ENCODE results near the gene CD200.

The CD200 gene, protein sequence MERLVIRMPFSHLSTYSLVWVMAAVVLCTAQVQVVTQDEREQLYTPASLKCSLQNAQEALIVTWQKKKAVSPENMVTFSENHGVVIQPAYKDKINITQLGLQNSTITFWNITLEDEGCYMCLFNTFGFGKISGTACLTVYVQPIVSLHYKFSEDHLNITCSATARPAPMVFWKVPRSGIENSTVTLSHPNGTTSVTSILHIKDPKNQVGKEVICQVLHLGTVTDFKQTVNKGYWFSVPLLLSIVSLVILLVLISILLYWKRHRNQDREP

DNA sequence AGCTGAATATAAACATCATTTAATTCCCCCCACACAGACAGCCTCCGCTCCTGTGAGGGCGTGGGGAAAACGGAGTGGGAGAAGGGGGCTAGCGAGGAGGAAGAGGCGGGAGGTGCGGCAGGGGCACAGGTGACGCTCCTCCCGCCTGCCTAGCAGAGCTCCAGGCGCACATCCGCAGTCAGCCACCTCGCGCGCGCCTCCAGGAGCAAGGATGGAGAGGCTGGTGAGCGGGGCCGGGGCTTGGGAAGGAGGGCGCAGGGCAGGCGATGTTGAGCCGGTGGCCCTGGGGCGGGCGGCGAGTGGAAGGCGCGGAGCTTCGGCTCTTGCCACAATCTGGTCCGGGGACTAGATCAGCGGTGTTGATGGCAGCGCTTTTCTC is at the start of gene CD200:
CD200 (plus strand) TSS at position 155 of the 379 bp plus-strand sequence; CDS start at position 212, 57 bp downstream.
- no peak for DNase-seq

DNA sequence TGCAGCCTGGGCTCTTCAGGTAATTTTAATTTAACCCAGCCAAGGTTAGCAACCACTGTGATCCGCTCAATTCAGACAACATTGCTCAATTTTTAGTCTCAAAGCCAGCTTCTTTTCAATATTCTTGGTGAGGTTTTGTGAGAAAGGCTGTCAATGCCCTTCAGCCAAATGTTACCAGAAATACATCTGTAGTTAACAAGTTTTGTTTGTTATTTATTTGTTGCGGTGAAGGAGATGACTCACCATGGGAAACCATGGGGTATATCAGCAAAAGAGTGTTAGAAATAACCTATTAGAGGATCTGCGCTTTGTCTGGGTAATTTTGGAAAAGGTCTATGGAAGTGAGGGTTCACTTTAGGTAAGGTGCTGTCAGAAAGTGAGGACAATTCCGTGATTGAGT is 43.9 kb upstream of the CD200 start:
- DNase-seq = no peak

DNA sequence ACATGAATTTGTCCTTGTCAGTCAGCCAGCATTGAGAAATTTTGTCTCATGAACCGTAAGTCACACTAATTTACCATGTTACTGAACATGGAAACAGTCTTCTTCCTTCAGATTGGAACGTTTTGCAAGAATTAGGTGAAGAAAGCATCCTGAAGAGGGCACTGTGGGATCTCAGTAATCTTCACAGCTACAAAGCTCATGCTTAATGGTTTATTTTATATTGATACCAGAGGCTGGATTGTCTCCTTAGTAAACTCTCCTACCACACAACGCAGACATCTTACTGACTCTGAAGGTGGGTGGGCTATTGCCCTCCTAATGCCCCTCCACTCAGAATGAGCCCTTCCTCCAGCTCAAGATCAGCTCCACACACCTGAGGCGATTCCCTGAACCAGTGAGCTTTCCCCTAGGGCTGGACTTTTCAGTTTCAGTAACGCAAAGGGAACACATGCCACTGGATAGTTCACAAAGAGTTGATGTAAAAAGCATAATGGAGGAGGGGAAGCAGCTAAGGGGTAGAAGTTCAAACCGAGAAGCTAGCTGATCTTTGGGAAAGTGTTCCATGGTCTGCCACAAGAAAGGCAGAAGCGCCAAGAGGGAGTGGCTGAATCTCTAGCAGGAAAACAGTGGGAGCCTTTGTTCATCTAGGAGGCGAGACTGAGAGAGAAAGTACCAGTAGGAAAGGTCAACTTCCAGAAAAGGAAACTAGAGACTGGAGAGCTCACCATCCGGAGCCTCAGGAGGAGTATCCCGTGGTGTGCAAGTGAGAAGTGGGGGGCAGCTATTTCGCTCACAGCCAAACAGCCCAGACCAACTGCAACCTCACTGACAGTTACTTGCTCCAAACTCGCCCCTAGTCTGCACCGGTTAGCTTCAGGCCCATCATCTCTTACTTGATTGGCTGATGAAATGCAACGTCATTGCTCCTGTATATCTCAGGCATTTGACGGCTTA is 39.3 kb upstream of the CD200 start, which contains the start of gene SLC9C1:
SLC9C1 (minus strand) TSS at position 849 of the 954 bp plus-strand sequence. CDS start 7,425 bp downstream, outside the sequence.
- DNase-seq = no peak

DNA sequence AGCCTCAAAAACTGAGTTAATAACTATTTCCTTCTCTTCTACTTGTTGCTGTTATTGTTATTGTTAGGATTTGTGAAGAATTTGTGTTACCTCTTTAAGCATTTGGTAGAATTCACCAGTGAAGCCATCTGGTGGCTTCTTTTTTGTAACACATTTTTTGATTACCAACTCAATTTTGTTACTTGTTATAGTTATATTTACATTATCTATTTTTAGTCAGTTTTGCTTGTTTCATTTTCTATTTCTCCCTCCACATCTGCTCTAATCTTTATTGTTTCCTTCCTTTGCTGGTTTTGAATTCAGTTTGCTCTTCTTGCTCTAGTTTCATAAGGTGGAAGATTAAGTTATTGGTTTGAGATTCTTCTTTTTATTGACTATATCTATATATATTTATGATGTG is 35.2 kb upstream of the CD200 start:
- DNase-seq = no peak

DNA sequence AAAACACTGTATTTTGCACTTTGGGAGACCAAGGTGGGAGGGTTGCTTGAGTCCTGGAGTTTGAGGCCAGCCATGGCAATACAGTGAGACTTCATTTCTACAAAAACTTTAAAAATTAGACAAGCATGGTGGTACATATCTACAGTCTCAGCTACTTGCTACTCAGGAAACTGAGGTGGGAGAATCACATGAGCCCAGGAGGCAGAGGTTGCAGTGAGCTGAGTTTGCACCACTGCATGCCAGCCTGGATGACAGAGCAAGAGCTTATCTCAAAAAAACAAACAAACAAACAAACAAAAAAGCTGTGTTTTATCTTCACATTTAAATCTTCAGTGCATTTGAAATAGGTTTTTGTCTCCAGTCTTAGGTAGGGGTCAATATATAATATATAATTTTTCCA is 34.2 kb upstream of the CD200 start:
- DNase-seq = no peak

DNA sequence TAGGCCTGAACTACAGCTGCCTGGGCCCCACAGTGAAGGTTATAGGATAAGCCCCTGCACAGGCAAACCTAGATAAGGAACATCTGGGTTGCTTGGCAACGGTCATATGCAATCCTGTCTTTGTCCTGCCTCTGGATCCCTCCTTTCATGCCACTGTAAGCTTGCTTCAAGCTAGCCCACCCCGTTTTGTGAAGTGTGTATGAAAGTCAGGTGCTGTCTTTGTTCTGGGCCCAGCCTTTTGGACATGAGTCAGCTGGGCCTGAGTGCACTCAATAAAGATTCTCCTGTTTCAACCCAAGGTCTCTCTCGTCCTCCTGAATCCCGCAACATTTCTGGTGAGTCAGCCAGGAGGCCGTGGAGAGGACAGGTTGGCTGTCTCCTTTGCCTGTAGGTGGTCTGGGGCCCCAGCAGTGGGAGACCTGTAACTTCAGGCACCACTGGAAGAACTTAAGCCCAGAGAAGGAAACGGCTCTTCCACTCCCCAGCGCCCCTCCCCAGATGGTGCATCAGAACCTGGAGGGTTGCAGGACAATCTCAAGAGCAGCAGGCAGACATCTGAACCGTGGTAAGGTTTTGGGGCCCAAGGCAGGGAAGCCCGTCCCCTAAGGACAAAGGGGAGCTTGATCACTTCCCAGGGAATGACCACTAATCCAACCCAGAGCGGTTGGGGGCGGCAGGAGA is 30.7 kb upstream of the CD200 start:
- DNase-seq = no peak

DNA sequence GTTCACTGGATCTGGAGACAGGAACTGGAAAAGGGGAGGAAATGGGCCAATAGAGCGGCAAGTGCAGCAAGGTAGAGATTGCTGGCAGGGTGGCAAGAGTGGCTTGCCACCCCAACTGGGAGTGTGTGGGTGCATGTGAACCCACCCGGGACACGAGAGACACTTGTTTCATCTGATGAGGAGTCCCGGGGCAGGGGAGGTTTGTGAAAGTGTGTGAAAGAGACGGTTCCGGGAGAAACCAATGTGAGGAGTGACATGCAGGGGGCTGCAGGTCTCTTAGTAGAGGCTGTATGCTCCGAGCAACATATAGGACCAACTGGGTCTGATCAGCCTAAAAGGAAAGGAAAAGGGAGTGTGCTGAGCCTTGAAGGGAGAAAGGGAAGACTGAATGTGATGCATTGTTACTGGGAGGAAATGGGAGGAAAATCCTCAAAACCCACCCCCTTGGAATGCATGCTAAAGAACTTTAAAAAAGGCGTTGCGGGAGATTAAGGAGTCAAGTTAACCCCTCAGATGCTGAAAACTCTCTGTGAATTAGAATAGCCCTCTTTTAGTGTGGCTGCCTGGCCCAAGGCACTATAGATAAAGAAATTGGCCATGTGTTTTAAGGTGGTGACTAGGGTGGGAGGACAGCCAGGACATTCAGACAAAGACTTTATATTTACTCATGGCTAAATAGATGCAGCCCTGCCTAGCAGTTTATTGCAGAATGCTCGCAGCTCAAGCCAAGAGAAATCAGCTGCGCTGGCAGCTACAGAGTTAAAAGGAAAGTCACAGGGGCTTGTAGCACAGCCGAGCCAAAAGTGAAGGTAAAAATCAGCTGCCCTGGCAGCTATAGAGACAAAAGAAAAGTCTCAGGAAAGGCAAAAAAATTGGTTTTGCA is 29.8 kb upstream of the CD200 start:
- no peak for DNase-seq

DNA sequence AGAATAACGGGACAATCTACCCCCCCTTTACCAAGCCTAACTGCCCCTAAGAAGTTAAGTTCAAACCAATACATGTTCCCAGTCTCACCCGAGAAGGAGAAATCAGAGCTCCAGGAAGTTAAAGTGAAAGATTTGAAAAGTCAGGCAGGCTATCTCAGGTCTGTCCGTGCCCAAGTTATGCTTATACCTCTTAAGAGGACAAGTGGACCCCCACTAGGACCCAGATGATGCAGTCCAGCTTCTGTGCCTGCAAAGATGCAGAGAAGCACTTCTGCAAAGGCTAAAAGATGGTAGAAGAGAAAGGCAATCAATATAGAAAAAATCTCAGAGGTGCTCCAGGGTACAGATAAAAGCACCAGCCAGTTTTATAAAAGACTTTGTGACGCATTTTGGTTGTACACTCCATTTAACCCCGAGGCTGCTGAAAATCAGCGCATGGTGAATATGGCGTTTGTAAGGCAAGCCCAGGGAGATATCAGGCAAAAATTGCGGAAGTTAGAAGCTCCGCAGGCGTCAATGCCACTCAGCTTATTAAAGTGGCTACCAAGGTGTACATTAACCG is 29.1 kb upstream of the CD200 start:
- DNase-seq = no peak

DNA sequence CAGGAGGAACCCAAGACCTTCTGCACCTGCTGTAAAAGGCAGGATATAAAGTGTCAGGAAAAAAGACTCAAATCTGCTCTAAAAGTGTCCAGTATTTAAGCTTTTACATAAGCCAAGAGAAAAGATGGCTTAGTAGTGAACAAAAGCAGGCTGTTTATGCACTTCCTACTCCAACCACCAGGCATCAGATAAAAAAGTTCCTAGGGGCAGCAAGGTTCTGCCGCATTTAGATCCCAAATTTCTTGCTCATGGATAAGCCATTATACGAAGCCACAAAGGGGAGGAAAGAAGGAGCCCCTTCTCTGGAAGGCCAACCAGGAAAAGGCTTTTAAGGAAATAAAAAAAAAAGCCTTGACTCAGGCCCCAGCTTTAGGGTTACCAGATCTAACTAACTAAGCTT is 28.3 kb upstream of the CD200 start:
- no peak for DNase-seq

DNA sequence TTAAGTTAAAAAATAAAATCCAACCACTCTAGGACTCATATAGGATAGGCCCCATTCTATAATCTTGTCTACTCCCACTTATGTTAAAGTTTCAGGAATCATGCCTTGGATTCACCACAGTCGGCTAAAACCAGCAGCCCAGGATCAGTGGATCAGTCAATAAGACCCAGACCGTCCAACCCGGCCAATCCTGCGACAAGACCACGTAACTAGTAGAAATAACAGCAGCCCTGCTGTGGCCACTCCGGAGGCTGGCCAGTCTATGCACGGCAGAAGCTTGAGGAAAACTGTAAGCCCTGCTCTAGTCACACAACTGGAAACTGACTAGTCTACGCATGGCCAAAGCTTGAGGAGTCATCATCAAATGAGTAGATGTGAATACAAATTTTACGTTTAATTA is 26.1 kb upstream of the CD200 start:
- no peak for DNase-seq

DNA sequence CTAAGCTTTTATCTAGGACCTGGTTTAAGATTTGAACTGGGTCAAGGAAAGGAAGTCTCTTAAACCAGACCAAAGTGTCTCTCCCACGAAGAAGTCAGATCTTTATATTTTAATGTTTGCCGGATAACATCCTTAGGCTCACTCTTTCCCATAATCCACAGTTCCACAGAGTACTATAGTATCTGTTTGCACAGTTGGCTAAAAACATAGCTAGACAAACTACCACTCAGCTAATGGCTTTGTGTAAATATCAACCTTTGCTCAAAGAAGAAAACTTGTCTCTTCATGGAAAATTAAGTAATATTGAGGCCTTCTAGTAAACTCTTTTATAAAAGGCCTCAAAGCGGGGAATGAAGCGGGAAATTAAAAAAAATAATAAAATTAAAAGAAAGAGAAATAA is 25.4 kb upstream of the CD200 start:
- DNase-seq = no peak

DNA sequence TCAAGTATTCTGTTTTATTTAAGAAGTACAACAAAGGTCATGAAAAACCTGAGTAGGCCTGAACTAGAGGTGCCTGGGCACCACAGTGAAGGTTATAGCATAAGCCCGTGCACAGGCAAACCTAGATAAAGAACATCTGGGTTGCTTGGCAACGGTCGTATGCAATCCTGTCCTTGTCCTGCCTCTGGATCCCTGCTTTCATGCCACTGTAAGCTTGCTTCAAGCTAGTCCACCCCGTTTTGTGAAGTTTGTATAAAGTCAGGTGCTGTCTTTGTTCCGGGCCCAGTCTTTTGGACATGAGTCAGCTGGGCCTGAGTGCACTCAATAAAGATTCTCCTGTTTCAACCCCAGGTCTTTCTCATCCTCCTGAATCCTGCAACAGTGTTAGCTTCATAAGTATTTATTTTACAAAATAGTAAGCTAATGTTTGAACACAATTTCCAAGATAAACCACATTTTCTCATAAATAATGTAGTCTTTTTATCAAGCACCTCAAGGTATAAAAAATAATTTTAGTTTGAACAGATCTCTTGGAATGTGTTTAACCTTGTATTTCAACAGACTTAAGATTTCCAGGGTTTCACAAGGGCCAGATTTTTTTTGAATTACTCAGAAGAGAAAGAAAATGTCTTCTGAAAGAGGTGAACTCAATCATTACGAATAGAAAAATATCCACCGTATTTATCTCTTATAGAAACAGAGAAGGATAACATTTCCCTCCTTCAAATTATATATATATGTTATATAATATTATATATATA is 24.6 kb upstream of the CD200 start:
- DNase-seq = no peak

DNA sequence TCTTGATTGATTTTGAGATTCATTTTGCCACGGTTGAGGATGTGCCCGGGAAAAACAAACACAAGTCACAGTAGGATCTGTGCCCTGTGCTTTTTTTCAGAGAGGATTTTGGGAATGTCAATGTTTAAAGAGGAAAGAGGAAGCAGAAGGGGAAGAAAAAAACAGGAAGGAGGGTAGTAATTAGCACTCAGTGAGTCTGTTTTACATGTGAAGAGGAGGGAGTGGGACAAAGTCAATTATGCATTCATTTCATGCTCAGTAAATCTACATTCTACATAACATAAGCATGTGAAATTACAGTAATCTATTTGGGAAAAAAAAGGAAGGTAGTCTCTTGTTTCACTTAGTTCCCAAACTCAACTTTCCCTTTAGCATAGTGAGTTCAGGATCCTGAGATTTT is 18.3 kb upstream of the CD200 start:
- no peak for DNase-seq

DNA sequence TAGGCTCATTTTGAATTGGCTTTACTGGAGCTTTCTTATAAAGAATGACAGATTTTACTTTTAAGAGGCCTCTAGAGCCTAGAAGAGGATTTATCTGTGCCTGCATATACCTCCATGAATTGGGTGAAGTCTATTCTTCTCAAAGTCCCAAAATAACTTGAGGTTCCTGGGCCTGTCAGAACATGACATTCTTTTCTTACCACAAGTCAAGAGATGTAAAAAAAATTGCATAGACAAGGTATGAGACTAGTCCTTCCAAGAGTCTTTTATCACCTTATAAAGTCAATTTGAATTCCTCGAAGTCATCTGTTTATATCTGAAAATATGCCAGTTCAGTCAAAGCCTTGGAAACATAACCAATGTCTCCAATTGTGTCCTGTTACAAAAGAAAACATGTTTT is 17.2 kb upstream of the CD200 start:
- no peak for DNase-seq

DNA sequence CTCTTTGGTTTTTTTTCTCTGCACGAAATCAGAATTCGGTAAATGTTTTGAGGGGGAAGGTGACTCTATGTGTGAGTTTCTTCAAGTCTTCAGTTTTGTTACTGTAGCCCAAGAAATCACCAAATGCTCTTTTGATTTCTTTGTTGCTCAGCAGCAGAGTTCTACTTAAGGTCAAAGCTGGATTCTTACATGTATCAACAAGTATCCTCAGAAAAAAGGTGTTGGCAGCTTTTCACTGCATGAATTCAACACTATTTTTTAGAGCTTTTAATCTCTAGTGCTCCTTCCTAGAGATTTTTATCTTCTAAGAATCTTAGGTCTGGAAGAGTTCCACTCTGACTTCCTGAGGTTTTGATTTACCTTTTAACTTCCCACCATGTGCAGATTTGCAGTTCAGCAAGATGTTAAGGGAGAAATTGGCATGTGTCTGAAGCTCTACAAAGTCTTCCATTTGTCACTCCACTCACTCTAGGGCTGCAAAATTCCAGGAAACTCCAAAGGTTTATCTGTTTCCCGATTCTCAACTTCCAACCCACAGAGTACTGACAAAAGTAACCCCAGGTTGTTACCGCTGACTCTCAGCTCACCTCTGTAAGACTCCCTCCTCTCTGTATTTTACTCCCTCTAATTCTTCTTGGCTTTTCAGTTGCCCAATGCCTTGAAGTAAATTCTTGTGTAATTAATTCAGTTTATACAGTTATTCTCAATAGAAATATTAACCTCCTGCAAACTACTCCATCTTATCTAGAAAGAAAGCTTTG is 13.3 kb upstream of the CD200 start:
- no peak for DNase-seq

DNA sequence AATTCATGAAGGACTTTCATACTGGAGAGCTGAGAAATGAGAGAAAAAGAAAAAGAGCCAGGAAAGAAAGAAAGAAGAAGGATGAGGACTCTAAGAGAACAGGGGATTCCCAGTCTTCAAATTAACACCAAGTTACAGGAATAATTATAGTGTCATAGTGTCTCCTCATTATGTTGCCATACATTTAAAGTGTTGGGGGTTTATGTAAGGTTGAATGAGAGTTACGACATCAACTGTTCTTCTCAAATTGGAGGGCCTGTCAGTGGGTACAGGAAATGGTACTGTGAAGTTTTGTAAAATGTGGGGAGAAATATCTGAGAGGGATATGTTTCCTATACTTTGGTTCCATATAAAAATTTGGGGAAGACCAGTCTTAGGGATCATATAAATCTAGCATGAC is 12.3 kb upstream of the CD200 start:
- DNase-seq = no peak

DNA sequence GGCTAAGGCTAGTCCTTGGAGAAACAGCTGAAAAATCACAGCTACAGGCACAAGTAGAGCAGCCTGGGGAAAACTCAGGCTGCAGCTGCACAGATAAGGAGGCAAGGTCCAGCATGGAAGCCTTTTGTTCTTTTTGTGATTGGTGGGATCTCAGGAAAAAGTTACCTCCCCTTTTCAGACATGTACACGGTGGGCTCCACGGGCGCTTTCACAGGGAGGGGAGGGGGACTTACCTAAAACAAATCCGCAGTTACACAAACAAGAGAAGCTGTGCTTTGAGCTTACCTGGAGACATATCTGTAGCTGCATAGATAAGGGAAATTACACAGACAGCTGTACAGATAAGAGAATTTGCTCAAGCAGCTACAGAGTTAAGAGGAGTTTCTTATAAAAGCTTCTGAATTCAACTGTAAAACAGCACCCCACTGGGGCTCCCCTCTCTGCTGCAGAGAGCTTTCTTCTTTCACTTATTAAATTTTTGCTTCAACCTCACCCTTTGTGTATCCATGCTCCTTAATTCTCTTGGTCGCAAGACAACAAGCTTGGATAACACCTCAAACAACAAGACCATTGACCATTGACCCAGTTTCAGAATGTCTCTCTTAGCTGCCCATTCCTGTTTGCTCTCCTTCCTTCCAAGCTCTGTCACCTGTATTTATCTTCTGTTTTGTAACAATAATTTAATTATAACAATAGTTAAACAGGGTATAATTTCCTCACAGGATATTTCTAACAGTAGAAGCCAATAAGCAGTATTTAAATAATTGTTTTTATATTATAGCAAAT is 10.9 kb upstream of the CD200 start:
- no peak for DNase-seq

DNA sequence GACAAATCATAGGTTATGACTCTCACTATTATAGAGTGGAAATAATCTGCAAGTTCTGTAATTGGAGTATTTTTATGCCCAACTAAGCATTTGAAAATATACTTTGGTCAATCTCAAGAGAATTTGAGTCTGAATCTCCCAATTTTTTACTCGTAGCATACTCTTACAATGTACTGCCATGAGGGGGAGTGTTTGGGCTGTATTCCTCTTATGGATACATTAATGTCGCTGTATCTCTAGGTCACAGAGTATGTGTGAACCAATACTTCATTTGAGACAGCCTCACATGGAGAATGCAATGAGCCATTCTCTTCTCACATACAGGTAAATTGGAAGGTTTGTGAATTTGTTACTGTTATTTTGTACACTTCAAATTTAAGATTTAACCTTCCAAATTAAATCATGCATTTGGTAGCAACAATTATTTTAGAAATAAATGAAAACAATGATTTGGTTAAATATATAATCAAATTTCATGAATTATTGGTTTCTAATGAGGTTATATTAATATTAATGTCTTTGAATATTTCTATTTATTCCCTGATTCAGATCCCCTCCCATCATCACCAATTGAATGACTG is 5.5 kb upstream of the CD200 start:
- no peak for DNase-seq

DNA sequence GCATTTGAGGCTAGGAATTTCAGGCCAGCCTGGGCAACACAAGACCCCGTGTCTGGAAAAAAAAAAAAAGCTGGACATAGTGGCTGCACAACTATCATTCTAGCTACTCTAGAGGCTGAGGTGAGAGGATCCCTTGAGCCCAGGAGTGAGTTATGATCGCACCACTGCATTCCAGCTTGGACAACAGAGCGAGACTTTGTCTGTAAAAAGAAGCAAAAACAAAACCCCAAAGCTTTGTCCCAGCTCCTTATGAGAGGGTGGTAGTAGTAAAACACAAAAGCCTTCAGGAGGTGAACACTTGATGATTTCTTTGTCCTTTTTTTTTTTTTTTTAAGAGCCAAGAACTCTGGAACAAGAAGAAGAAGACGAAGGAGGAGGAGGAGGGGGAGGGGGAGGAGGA is 1.1 kb upstream of the CD200 start:
- no peak for DNase-seq
